Measurements from ENCODE around the gene PTBP1.
A peak's percentile ranks its signal among the peaks of the same experiment; 100 is the strongest.

PTBP1 gene

GRCh38 chr19:798415-799075 lies 1.3 kb downstream of the PTBP1 start:
- DNase-seq = peak in 3 of 4 experiments; percentile 12 to 38 (median 19)

- peak; percentile 43 to 73 (median 60) for DNase-seq
Observed at GRCh38 chr19:799076-799881, 2.0 kb downstream of the PTBP1 start.

- no peak for DNase-seq
Observed at GRCh38 chr19:800360-801029, 3.2 kb downstream of the PTBP1 start.

- peak; percentile 22 to 49 (median 33) for DNase-seq
Observed at GRCh38 chr19:801030-801860, 4.0 kb downstream of the PTBP1 start.

- no peak for DNase-seq
Observed at GRCh38 chr19:801861-802497, 4.7 kb downstream of the PTBP1 start.

GRCh38 chr19:802498-803098 lies 5.3 kb downstream of the PTBP1 start:
- no peak for DNase-seq

- no peak for DNase-seq
Observed at GRCh38 chr19:803099-803561, 5.9 kb downstream of the PTBP1 start.

- DNase-seq = no peak
Observed at GRCh38 chr19:803686-804418, 6.6 kb downstream of the PTBP1 start.

GRCh38 chr19:804419-805165 lies 7.3 kb downstream of the PTBP1 start:
- no peak for DNase-seq

- no peak for DNase-seq
Observed at GRCh38 chr19:805166-805551, 7.9 kb downstream of the PTBP1 start.

- DNase-seq = no peak
Observed at GRCh38 chr19:805600-806550, 8.6 kb downstream of the PTBP1 start.

- no peak for DNase-seq
Observed at GRCh38 chr19:806815-807421, 9.7 kb downstream of the PTBP1 start.

GRCh38 chr19:807627-808422 lies 10.6 kb downstream of the PTBP1 start:
- no peak for DNase-seq

- no peak for DNase-seq
Observed at GRCh38 chr19:808423-808775, 11.1 kb downstream of the PTBP1 start.

GRCh38 chr19:810077-810855 lies 13.0 kb downstream of the PTBP1 start:
- DNase-seq = no peak

- no peak for DNase-seq
Observed at GRCh38 chr19:810883-811489, 13.7 kb downstream of the PTBP1 start.

Data from suppressor macrophage (primary cell).